HG03439 (cell line): Measurements from ENCODE around the gene TUBB2B.
"Not testable (repeated sequence)": the region's sequence is repeated elsewhere in the genome, so short reads cannot be mapped to it uniquely, and the experiment has no call there.

Experiments used
- ATAC-seq: cut with Tn5 transposase; IDR thresholded peaks from one replicate; pipeline ENCODE4 v1.9.1; 2021; ENCODE audit warnings: mild to moderate bottlenecking, moderate library complexity; ENCODE audit not compliant: unreplicated experiment

Gene TUBB2B

GRCh38 chr6:3212261-3212660 lies 15.2 kb downstream of the TUBB2B start:
- ATAC-seq: no peak

GRCh38 chr6:3211681-3212080 lies 15.8 kb downstream of the TUBB2B start:
- no peak for ATAC-seq

- ATAC-seq: no peak
Measured at GRCh38 chr6:3210024-3210610, 17.3 kb downstream of the TUBB2B start.

GRCh38 chr6:3209114-3210023 lies 18.1 kb downstream of the TUBB2B start:
- ATAC-seq: peak; percentile 53

- no peak for ATAC-seq
Measured at GRCh38 chr6:3208775-3209113, 18.7 kb downstream of the TUBB2B start.

GRCh38 chr6:3208098-3208774 lies 19.2 kb downstream of the TUBB2B start:
- ATAC-seq: no peak

- ATAC-seq: no peak
Measured at GRCh38 chr6:3206339-3207015, 21.0 kb downstream of the TUBB2B start.

- no peak for ATAC-seq
Measured at GRCh38 chr6:3205913-3206312, 21.5 kb downstream of the TUBB2B start.

- ATAC-seq: no peak
Measured at GRCh38 chr6:3204921-3205320, 22.5 kb downstream of the TUBB2B start.

- ATAC-seq: no peak
Measured at GRCh38 chr6:3202999-3203696, 24.3 kb downstream of the TUBB2B start.

GRCh38 chr6:3201388-3201787 lies 26.1 kb downstream of the TUBB2B start:
- no peak for ATAC-seq

- no peak for ATAC-seq
Measured at GRCh38 chr6:3200682-3201081, 26.8 kb downstream of the TUBB2B start.

GRCh38 chr6:3199382-3199781 lies 28.1 kb downstream of the TUBB2B start:
- ATAC-seq: no peak

- not testable (repeated sequence) for ATAC-seq
Measured at GRCh38 chr6:3197734-3198133, 29.7 kb downstream of the TUBB2B start.

GRCh38 chr6:3196770-3197169 lies 30.7 kb downstream of the TUBB2B start:
- no peak for ATAC-seq

- no peak for ATAC-seq
Measured at GRCh38 chr6:3195695-3196497, 31.6 kb downstream of the TUBB2B start.

- no peak for ATAC-seq
Measured at GRCh38 chr6:3195420-3195694, 32.1 kb downstream of the TUBB2B start.

GRCh38 chr6:3194535-3195419 lies 32.7 kb downstream of the TUBB2B start:
- ATAC-seq: no peak
